ENCODE measurements around the gene ZNF394.

- TF ChIP-seq CTCF (IDR thresholded peaks at IDR 0.05), result no peak
- no peak for TF ChIP-seq POLR2AphosphoS5 (IDR thresholded peaks at IDR 0.05)
- TF ChIP-seq POLR2A (IDR thresholded peaks at IDR 0.05), result no peak
- TF ChIP-seq EP300 (IDR thresholded peaks at IDR 0.05), result no peak
Observed at GRCh38 chr7:99514050-99514449, 14.0 kb upstream of the ZNF394 start.

Measured in upper lobe of left lung (tissue), 4 donors.